H54 (cell line): ENCODE data around the gene FBXW7.

ENCODE experiments used
- DNase-seq: peaks from one replicate; pipeline ENCODE4 v3.0.0; 2011; ENCODE audit warnings: low spot score, mixed read lengths; ENCODE audit not compliant: insufficient read length
- FAIRE-seq: peaks from 3 replicates; lab custom pipeline; 2011; peaks lifted over from hg19 to GRCh38; lab: Jason Lieb, UNC
- POLR2A ChIP-seq: IDR thresholded peaks from 2 replicates; pipeline ENCODE4 v1.6.1; 2011; ENCODE audit warnings: low read depth, mild to moderate bottlenecking, low read length

Gene FBXW7

DNA sequence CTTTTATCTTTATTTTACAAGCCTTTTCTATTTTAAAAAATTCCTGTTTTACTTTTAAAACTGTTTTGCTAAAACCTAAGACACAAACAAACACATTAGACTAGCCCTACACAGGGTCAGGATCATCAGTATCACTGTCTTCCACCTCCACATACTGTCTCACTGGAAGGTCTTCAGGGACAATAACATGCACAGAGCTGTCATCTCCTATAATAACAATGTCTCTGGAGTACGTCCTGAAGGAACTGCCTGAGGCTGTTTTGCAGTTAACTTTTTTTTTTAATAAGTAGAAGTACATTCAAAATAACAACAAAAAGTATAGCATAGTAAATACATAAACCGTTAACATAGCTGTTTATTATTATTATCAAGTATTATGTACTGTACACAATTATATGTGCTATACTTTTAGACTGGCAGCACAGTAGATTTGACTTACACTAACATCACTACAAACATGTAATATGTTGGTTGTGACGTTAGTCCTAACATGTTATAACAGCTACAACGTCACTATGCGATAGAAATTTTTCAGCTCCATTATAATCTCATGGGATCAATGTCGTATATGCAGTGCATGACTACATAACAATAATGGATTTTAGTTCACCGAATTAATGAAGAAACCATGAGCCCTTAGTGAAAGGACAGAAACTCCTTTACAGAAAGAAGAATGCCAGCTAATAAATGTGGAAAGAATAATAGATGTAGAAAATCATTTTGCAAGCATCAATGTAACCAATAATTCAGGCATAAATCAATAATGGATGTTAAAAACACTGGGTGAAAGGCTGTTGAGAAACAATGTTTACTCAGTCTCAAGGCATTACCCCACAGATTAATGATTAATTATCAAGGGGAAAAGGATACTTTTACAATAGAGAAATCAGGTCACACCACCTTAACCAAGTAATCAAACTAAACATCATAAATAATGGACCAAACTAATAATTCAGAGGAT, 49.2 kb downstream of the FBXW7 start:
- TF ChIP-seq POLR2A: no peak
- DNase-seq: no peak
- no peak for FAIRE-seq

DNA sequence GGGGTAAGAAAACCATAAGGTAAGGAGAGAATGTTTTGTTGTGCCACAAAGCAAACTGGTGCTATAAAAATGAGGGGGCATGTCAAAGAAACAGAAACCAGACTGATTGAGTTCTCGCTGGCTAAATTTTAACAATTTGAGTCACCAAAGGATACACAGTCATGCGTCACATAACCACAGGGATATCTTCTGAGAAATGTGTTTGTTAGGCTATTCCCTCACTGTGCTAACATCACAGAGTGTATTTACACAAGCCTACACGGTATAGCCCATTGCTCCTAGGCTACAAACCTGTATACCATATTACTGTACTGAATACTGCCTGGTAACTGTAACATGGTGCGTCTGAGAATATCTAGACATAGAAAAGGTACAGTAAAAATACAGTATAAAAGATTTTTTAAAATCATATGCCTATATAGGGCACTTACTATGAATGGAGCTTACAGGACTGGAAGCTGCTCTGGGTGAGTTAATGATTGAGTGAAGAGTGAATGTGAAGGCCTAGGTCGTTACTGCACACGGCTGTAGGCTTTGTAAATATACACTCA, 50.1 kb downstream of the FBXW7 start:
- peak; percentile 70 for FAIRE-seq
- no peak for DNase-seq
- no peak for TF ChIP-seq POLR2A

DNA sequence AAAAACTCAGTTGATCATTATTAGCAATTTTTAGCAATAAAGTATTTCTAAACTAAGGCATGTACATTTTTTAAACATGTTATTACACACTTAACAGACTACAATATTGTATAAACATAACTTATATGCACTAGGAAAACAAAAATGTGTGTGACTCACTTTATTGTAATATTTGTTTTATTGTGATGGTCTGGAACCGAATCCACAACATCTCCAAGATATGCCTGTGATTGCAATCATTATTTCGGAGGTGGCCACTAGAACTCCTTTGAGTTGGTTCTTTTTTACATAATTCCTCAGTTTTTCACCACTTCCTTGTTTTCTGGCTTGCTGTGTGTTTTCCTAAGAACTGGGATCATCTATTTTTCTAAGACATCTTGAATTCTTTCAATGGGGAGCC, 53.7 kb downstream of the FBXW7 start:
- no peak for TF ChIP-seq POLR2A
- no peak for FAIRE-seq
- no peak for DNase-seq

DNA sequence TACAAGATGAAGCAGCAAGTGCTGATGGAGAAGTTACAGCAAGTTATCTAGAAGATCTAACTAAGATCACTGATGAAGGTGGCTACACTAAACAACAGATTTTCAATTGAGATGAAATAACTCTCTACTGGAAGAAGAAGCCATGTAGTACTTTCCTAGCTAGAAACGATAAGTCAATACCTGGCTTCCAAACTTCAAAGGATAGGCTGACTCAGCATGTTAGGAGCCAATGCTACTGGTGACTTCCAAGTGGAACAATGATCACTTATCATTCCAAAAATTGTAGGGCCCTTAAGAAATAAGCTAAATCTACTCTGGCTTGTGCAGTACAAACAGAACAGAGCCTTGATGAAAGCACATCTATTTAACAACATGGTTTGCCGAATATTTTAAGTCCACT, 55.0 kb downstream of the FBXW7 start:
- TF ChIP-seq POLR2A: no peak
- FAIRE-seq: no peak
- no peak for DNase-seq

DNA sequence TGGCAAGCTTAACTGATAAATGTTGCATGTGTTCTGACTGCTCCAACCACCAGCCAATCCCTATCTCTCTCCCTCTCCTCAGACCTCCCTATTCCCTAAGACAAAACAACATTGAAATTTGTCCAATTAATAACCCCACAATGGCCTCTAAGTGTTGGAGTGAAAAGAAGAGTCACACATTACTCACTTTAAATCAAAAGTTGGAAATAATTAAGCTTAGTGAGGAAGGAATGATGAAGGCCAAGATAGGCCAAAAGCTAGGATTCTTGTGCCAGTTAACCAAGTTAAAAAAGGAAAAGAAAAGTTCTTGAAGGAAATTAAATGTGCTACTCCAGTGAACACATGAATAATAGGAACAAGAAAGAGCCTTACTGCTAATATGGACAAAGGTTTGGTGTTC, 55.6 kb downstream of the FBXW7 start:
- TF ChIP-seq POLR2A: no peak
- no peak for FAIRE-seq

DNA sequence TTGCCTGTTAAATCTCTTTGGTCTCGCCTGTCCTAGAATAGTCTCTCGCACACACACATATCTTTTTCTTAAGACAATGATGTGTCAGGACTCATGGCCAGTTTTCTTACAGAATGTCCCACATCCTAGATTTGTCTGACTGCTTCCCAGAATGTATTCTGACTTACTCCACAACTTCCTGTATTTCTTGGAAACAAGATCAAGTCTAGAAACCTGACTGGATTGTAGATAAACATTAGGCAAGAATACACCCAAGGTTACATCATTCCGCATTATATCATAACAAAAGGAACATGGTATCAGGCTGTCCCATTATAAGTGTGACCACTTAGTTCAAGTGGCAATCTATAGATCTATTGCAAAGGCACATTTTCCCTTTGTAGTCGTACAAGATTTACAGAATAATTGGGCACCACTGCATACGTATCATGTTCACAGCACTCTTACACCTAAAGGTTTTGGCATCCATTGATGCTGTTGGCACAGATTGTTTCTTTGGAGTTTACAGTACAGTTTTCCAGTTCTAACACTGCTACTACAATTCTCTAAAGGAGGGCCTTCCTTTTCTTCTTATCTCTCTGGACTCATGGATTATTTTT, 56.4 kb downstream of the FBXW7 start:
- TF ChIP-seq POLR2A: no peak
- FAIRE-seq: no peak
- no peak for DNase-seq

More for the DNA sequence above, 55.6 kb downstream of the FBXW7 start:
- no peak for DNase-seq

DNA sequence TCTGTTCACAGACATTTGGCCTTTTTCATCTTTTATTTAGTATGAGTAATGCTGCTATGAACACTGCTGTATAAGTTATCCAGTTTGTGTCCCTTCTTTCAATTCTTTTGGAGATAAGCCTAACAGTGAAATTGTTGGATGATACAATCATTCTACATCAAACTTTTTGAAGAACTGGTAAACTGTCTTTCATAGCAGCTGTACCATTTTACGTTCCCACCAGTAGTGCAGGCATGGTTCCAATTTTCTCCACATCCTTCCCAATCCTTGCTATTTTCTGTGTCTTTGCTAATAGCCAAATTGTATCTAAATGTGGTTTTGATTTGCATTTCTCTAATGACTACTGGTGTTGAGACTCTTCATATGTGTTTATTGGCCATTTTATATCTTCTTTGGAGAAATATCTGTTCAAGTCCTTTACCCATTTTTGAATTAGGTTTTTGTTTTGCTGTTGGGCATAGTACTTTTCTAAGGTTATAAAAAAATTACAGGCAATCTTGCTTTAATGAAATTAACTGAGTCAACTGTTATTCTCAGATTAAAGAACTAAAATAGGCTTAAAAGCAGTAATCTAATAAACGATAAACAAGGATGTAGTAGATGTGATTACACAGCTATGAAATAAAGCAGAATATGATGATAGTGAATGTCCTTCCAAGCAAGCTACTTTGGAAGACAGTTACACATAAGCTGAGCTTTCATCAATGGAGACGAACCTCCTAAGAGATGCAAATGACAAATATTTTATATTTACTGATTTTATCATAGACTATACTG, 57.2 kb downstream of the FBXW7 start:
- no peak for TF ChIP-seq POLR2A
- DNase-seq (no peak), FAIRE-seq (no peak)

DNA sequence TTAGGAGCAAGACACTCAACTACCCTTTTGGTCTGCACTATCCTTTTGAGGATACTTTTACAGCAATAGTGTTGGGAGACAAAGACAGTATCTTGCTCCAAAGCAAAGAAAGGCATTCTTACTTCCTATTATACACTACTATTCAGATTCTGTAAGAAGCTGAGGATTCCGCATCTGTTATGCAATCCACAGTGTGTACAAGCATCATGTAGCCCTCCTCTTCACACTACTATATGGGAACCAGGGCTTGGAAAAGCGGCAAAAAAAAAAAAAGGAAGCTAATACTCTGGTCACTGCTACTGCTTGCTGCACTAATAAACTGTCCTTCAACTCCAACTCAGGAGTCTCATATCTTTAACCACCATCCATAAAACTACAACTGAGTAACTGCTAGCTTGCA, 59.1 kb downstream of the FBXW7 start:
- TF ChIP-seq POLR2A: no peak
- FAIRE-seq (no peak), DNase-seq (no peak)

DNA sequence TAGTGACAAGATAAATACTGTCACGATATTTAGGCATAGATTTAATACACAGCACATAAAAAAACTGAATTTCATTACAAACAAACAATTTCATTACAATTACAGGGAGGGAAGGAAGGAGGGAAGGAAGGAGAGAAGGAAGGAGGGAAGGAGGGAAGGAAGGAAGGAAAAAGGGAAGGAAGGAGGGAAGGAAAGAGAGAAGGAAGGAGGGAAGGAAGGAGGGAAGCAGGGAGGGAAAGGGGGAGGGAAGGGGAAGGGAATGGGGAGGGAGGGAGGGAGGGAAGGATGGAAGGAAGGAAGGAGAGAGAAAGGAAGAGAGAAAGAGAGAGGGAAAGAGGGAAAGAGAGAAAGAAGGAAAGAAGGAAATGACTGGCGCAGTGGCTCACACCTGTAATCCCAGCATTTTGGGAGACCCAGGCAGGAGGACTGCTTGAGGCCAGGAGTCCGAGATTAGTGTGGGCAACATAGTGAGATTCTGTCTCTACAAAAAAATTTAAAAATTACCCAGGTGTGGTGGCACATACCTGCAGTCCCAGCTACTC, 64.6 kb downstream of the FBXW7 start:
- no peak for TF ChIP-seq POLR2A
- FAIRE-seq: no peak

DNA sequence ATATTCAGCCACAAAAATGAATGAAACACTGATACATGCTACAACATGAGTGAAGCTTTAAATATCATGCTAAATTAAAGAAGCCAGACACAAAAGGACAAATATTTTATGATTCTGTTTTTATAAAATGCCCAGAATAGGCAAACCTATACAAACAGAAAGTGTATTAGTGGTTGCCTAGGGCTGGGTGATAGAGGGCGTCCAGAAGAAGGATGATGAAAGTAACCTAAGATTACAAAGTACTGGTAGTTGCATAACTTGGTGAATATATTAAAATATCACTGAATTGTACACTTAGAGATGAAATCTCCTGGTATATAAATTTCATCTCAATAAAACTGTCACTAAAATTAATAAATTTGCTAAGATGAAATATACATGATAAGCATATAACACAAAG, 67.5 kb downstream of the FBXW7 start:
- no peak for FAIRE-seq
- TF ChIP-seq POLR2A: no peak
- no peak for DNase-seq

More for the DNA sequence above, 64.6 kb downstream of the FBXW7 start:
- DNase-seq: no peak

DNA sequence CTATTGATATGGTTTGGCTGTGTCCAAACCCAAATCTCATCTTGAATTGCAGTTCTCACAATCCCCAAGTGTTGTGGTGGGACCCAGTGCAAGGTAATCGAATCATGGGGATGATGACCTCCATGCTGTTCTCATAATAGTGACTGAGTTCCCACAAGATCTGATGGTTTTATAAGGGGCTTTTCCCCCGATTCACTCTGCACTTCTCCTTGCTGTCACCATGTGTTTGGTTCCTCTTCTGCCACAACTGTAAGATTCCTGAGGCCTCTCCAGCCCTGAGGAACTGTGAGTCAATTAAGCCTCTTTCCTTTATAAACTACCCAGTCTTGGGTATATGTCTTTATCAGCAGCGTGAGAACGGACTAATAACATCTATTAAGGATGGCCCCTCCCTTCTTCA, 68.8 kb downstream of the FBXW7 start:
- FAIRE-seq: no peak

DNA sequence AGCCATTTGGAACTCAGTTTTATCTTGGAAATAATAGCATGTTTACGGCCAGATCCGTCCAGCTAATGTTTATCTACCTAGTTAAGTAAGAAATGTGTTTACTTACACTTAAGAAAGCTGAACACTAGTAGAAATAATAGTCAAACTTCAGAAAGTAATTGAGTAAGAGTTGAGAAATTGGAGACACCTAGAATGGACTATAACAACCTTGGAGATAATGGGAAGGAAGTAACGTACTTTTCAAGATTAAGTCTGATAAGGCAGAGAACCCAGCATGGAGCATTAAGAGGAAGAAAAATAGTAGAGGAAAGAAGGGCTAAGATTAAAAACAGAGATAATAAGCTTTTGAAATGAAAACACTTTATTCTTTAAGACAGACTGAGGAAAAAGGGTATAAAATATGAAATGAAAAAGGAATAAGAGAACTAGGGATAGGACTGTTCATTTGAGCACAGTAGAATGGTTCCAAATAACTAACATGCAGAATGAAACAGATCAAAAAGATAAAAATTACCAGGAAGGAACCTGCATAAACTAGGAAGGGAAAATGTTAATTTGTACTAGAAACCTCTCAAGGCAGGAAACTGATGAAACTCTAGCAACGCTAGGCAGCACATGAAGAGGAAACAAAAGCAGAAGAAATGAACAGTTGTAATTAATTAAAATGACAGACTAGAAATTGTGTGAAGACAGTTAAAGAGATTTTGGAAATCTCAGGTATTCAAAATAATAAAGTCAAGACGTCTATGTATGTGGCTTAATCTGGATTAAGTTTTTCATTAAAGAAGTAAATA, 71.7 kb downstream of the FBXW7 start:
- FAIRE-seq (no peak), DNase-seq (no peak)
- no peak for TF ChIP-seq POLR2A

More for the DNA sequence above, 68.8 kb downstream of the FBXW7 start:
- DNase-seq: no peak
- TF ChIP-seq POLR2A: no peak

DNA sequence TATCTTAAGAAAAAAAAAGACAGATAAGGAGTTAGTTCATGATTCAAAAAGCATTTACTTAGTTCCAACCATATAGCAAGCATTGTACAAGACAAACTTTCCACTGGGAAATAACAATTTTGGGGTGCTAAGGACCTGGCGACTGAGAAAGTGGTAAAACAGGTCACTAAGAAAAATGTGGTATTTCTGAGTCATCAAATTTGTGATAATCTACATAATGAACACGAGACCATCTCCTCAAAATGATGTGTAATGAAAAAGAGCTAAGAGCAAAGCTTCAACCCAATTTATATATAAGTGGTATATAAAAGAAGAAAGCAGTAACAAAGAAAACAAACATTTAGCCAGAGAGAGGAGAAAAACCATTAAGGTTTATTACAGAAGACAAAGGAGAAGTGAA, 72.3 kb downstream of the FBXW7 start:
- DNase-seq (no peak), FAIRE-seq (no peak)
- TF ChIP-seq POLR2A: no peak
